Muscle of leg (tissue), 11 donors: ENCODE data around the gene TRIP13. TPM values are rescaled to one million over a fixed set of nuclear protein-coding genes. Genes with fewer than 3 reads are reported as not detected.
"Not testable (repeated sequence)": the region's sequence is repeated elsewhere in the genome, so short reads cannot be mapped to it uniquely, and the experiment has no call there.

Experiments used
- DNase-seq: peaks from one replicate; pipeline ENCODE4 v3.0.0; 2013
- H3K27ac ChIP-seq: one replicate; pipeline ENCODE4 v1.5.1; 2013; ENCODE audit warnings: mild to moderate bottlenecking, low read length, control low read depth
- H3K27me3 ChIP-seq: one replicate; pipeline ENCODE4 v1.6.1; 2013; ENCODE audit warnings: low read length; ENCODE audit not compliant: control insufficient read depth, insufficient read depth
- H3K36me3 ChIP-seq: one replicate; pipeline ENCODE4 v1.6.1; 2013; ENCODE audit warnings: low read length; ENCODE audit not compliant: control insufficient read depth, insufficient read depth
- H3K4me1 ChIP-seq: one replicate; pipeline ENCODE4 v1.6.1; 2013; ENCODE audit warnings: low read length; ENCODE audit not compliant: control insufficient read depth, insufficient read depth
- H3K4me3 ChIP-seq: one replicate; pipeline ENCODE4 v1.5.1; 2013; ENCODE audit warnings: low read length, control low read depth
- H3K9me3 ChIP-seq: replicated peaks from 2 replicates; pipeline ENCODE4 v1.6.1; 2013; ENCODE audit warnings: low read depth, low read length; ENCODE audit not compliant: control insufficient read depth
- WGBS: methylation state at CpG from one replicate; pipeline ENCODE4 v1.1.5; 2013; ENCODE audit warnings: missing lambda C conversion rate; ENCODE audit not compliant: insufficient coverage; 5-methylcytosine and 5-hydroxymethylcytosine counted together
- polyA plus RNA-seq, 8 donors: library from polyadenylated mRNA; unstranded; fragments of 120-200 nt; gene quantifications; one replicate each; pipeline versions ENCODE4 v1.2.1 to v1.2.3, GENCODE V29; 2013; ENCODE audit warnings: inconsistent platforms in 1 of 8, low replicate concordance in 1 of 8; ENCODE audit not compliant: insufficient read length in 8 of 8, insufficient read depth in 1 of 8
- total RNA-seq: library from RNA; stranded (reverse); fragments of 120-200 nt; gene quantifications from one replicate; pipeline ENCODE4 v1.2.4, GENCODE V29; 2013

TRIP13 gene
- total and polyA plus RNA-seq, 9 donors, result 5.7 to 10.8 (median 8.1) TPM

DNA sequence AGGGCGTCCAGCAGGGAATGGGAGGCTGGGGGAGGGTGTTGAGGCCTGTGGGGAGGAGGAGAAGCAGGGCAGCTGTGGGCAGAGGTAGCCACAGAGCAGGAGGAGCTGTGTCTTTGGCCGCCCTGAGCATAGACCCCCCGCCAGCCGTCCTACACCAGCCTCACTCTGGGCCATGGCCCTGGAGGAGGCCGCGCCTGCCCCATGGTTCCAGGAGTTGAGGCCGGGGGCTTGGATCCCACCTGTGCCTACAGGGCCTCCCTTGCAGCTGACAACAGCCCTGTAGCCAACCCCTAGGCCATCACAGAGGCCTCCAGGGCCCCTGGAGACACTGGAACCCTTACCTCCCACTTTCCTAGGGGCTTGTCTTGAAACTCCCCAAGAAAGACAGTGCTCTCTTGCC lies 44.9 kb upstream of the TRIP13 start:
- peaks cover 19% of the 10 kb centered on the region for H3K27me3 ChIP-seq
- not testable (repeated sequence) for H3K4me3 ChIP-seq, H3K36me3 ChIP-seq, DNase-seq, H3K27ac ChIP-seq, H3K9me3 ChIP-seq
- H3K4me1 ChIP-seq, result peaks cover 18% of the 10 kb centered on the region
- 83% methylated on average over 1 of the region's 7 CpGs for whole genome bisulfite sequencing

DNA sequence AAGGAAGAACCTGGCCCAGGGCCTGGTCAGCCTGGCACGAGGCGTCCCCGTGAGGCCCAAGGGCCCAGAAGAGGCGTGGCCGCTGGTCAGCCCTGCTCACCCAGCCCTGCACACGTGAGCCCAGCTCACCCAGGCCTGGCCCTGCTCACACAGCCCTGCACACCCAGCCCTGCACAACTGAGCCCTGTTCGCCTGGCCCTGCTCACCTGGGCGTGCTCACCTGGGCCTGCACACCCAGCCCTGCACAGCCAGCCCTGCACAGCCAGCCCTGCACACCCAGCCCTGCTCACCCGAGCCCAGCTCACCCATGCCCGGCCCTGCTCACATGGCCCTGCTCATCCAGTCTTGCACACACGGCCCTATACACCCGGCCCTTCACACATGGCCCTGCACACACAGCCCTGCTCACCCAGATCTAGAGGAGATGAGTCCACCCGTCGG lies 44.0 kb upstream of the TRIP13 start:
- WGBS, result 86% methylated on average over 14 of the region's 14 CpGs
- DNase-seq, result no peak
- H3K27ac ChIP-seq, result no peak overlapping the region
- no peaks in the 10 kb centered on the region for H3K9me3 ChIP-seq
- no peak overlapping the region for H3K4me3 ChIP-seq
- H3K4me1 ChIP-seq, result peaks cover 18% of the 10 kb centered on the region
- no peaks in the 10 kb centered on the region for H3K36me3 ChIP-seq
- H3K27me3 ChIP-seq, result peaks cover 21% of the 10 kb centered on the region

DNA sequence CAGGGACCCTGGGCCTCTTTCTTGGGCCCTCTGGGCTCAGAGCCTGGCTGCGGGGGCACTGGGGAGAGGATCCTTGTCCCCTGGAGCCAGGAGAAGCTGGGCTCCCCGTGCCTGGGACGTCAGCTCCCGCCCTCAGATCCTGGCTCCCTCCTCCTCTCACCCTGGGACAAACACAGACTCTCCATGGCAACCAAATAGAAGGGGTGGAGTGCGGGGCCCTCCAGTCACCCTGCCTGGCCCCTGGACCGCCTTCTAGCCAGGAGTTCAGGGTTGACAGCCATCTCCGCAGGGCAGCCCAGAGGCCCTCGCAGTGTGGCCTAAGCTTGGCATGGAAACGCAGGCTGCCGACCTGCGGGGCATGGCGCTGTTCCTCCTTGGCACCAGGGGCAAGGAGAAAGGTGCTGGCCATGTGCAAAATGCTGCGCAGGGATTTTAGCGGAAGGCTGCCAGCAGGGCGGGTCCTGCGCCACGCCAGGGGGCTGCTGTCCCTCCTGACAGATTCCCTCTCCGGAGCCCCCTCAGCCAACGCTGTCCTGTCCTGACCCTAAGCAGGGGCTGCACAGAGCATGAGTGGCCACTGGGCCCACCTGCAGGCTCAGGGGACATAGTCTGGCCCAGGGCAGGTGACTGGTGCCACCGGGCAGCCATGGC lies 42.9 kb upstream of the TRIP13 start:
- Histone ChIP-seq H3K27ac (no peak overlapping the region), H3K27me3 (peaks cover 21% of the 10 kb centered on the region), H3K4me1 (peaks cover 18% of the 10 kb centered on the region), H3K36me3 (no peaks in the 10 kb centered on the region), H3K4me3 (no peak overlapping the region), H3K9me3 (no peaks in the 10 kb centered on the region)
- peak; percentile 91 for DNase-seq
- WGBS, result 58% methylated on average over 19 of the region's 20 CpGs

DNA sequence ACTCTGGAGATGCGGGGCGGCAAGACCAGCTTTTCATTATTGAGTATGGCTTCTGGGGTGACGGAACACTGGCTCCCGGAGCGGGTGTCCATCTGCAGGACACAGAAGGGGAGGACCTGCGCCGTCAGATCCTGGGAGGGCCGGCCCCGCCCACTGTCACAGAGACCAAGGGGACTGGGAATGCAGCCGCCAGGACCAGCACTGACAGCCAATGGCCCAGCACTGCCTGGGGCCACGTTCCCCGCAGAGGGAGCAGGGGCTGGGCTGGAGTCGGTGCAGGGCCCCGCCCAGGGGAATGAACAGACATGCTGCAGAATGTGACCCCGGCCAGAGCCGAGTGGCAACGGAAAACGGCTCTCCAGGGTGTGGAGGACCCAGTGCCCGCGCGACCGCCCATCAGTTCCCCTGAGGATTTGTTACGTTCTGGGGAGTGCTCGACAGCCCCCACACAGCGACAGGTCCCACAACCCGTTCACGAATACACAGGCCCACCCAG lies 42.1 kb upstream of the TRIP13 start, which contains the start of gene ZDHHC11:
Gene ZDHHC11, minus strand, starts transcription at position 476 of the 496 bp plus-strand sequence. Its CDS starts 384 bp downstream, at position 92.
- DNase-seq, result no peak
- Histone ChIP-seq H3K27ac (no peak within 1 kb of the TSS), H3K4me1 (peaks cover 18% of the 10 kb centered on the region), H3K4me3 (no peak within 1 kb of the TSS), H3K27me3 (peaks cover 23% of the 10 kb centered on the region), H3K36me3 (no peaks in the 10 kb centered on the region), H3K9me3 (no peaks in the 10 kb centered on the region)
- WGBS, result 58% methylated on average over 27 of the region's 27 CpGs

DNA sequence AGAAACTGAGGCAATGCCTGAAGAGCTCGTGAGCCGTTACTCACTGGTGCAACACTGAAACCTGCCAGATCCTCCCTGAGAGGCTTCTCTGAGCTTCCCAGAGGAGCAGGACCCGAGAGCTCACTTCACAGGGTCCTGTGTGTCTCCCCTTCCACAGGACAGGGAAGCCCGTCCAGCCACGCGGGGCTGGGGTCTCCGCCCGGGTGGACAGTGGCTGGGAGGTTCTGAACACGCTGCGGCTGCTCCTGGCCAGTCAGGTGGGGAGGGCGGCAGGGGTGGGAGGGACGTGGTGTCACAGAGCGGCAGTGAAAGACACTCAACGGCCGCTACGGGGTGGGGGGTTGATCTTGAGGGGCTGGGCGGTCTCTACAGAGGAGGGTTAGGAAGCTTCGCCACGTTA lies 41.6 kb upstream of the TRIP13 start:
- 51% methylated on average over 19 of the region's 19 CpGs for WGBS
- no peak overlapping the region for H3K4me3 ChIP-seq
- peaks cover 23% of the 10 kb centered on the region for H3K27me3 ChIP-seq

DNA sequence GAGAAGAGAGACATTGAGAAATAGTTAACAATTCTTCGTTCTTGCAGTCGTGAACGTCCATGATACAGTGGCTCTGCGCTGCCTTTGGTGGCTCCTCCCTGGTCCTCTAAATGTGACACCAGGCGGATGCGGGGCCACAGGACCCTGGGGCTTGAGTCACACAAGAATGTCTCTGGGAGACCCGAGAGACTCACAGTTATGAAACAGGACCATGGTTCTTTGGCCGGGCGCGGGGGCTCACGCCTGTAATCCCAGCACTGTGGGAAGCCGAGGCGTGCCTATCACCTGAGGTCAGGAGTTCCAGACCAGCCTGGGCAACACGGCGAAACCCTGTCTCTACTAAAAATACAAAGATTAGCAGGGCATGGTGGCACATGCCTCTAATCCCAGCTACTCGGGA lies 41.1 kb upstream of the TRIP13 start:
- Histone ChIP-seq H3K9me3 (no peaks in the 10 kb centered on the region), H3K4me3 (no peak overlapping the region), H3K27ac (no peak overlapping the region), H3K4me1 (peaks cover 18% of the 10 kb centered on the region), H3K27me3 (peaks cover 23% of the 10 kb centered on the region), H3K36me3 (no peaks in the 10 kb centered on the region)
- no peak for DNase-seq
- whole genome bisulfite sequencing, result 71% methylated on average over 16 of the region's 16 CpGs

More for the DNA sequence above, 41.6 kb upstream of the TRIP13 start:
- H3K4me1 ChIP-seq, result peaks cover 18% of the 10 kb centered on the region
- no peaks in the 10 kb centered on the region for H3K9me3 ChIP-seq
- DNase-seq, result no peak
- no peaks in the 10 kb centered on the region for H3K36me3 ChIP-seq
- H3K27ac ChIP-seq, result no peak overlapping the region

DNA sequence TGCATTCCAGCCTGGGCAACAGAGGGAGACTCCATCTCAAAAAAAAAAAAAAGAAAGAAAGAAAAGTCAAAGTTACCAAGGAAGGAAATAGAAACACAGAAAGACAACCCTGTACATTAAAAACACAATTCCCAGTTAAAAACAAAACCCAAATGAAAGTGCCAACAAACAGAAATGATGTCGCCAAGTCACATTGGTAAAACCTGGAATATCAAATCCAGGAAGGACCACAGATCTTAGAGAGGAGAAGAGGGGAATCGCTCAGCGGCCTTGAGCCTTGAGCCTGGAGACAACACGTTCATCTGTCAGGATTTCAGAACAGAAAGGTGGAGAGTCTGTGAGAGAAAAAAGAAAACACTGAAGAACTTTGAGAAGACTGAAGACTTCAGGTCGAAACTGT lies 40.7 kb upstream of the TRIP13 start:
- 52% methylated on average over 5 of the region's 5 CpGs for WGBS
- peaks cover 18% of the 10 kb centered on the region for H3K4me1 ChIP-seq

DNA sequence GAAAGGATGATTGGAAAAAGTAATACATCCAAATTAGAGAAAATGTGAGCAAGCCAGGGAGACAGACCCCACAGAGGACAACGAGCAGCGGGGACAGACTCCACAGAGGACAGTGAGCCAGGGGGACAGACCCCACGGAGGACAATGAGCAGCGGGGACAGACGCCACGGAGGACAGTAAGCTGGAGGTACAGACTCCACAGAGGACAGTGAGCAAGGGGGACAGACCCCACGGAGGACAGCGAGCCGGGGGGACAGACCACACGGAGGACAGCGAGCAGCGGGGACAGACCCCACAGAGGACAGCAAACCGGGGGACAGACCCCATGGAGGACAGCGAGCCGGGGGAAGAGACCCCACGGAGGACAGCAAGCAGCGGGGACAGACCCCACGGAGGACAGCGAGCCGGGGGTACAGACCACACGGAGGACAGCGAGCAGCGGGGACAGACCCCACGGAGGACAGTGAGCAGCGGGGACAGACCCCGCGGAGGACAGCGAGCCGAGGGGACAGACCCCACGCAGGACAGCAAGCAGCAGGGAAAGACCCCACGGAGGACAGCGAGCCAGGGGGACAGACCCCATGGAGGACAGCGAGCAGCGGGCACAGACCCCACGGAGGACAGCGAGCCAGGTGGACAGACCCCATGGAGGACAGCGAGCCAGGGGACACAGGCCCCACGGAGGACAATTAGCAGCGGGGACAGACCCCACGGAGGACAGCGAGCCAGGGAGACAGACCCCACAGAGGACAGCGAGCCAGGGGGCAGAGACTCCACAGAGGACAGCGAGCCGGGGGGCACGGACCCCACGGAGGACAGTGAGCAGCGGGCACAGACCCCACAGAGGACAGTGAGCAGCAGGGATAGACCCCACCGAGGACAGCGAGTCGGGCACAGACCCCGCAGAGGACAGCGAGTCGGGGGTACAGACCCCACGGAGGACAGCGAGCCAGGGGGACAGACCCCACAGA lies 40.0 kb upstream of the TRIP13 start:
- WGBS, result 89% methylated on average over 55 of the region's 55 CpGs

More for the DNA sequence above, 40.7 kb upstream of the TRIP13 start:
- H3K27me3 ChIP-seq, result peaks cover 23% of the 10 kb centered on the region
- no peak overlapping the region for H3K4me3 ChIP-seq
- H3K36me3 ChIP-seq, result no peaks in the 10 kb centered on the region
- H3K27ac ChIP-seq, result no peak overlapping the region
- no peak for DNase-seq
- no peaks in the 10 kb centered on the region for H3K9me3 ChIP-seq

DNA sequence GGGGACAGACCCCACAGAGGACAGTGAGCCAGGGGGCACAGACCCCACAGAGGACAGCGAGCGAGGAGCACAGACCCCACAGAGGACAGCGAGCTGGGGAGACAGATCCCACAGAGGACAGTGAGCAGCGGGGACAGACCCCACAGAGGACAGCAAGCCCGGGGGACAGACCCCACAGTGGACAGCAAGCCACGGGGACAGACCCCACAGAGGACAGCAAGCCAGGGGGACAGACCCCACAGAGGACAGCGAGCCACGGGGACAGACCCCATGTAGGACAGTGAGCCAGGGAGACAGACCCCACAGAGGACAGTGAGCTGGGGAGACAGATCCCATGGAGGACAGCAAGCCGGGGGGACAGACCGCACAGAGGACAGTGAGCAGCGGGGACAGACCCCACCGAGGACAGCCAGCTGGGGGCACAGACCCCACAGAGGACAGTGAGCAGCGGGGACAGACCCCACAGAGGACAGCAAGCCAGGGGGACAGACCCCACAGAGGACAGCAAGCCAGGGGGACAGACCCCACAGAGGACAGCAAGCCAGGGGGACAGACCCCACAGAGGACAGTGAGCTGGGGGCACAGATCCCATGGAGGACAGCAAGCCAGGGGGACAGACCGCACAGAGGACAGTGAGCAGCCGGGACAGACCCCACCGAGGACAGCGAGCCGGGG lies 39.1 kb upstream of the TRIP13 start:
- 85% methylated on average over 18 of the region's 18 CpGs for WGBS
- not testable (repeated sequence) for H3K27ac ChIP-seq, H3K9me3 ChIP-seq, DNase-seq, H3K36me3 ChIP-seq, H3K4me3 ChIP-seq
- peaks cover 18% of the 10 kb centered on the region for H3K4me1 ChIP-seq
- H3K27me3 ChIP-seq, result peaks cover 23% of the 10 kb centered on the region

More for the DNA sequence above, 40.0 kb upstream of the TRIP13 start:
- H3K27ac ChIP-seq, result no peak overlapping the region
- H3K4me3 ChIP-seq, result no peak overlapping the region
- peaks cover 18% of the 10 kb centered on the region for H3K4me1 ChIP-seq
- peaks cover 23% of the 10 kb centered on the region for H3K27me3 ChIP-seq
- no peak for DNase-seq
- no peaks in the 10 kb centered on the region for H3K9me3 ChIP-seq
- no peaks in the 10 kb centered on the region for H3K36me3 ChIP-seq
